GM23338 (cell line): Measurements from ENCODE around the gene CHAF1B. TPM values are rescaled to one million over a fixed set of nuclear protein-coding genes. Genes with fewer than 3 reads are reported as not detected.

Experiments used
- ATAC-seq: fragments of 200-7000 bp; cut with Tn5 transposase; 3 replicates; pipeline ENCODE4 v1.9.1; 2020
- DNase-seq: peaks from one replicate; pipeline ENCODE4 v3.0.0-alpha.2; 2015; ENCODE audit warnings: low spot score
- H2AFZ ChIP-seq: fragments of 200-600 bp; sonication (generic); 2 replicates; pipeline ENCODE4 v1.8.0; 2016; ENCODE audit warnings: antibody characterized with exemption, mild to moderate bottlenecking, moderate library complexity
- H3F3A ChIP-seq: fragments of 200-600 bp; sonication (generic); replicated peaks from 2 replicates; pipeline ENCODE4 v1.8.0; 2017; ENCODE audit warnings: antibody characterized with exemption, mixed run types, low read depth
- H3K27ac ChIP-seq: fragments of 200-600 bp; sonication (generic); 2 replicates; pipeline ENCODE4 v1.6.1; 2016; ENCODE audit warnings: low read depth
- H3K27me3 ChIP-seq: fragments of 200-600 bp; sonication (generic); 2 replicates; pipeline ENCODE4 v1.8.0; 2016; ENCODE audit warnings: mild to moderate bottlenecking, mixed run types, moderate library complexity; ENCODE audit not compliant: insufficient read depth
- H3K36me3 ChIP-seq: fragments of 200-600 bp; sonication (generic); 2 replicates; pipeline ENCODE4 v1.8.0; 2016; ENCODE audit warnings: mild to moderate bottlenecking; ENCODE audit not compliant: insufficient read depth
- H3K4me1 ChIP-seq: fragments of 200-600 bp; sonication (generic); 2 replicates; pipeline ENCODE4 v1.8.0; 2016; ENCODE audit warnings: mild to moderate bottlenecking, moderate library complexity; ENCODE audit not compliant: insufficient read depth
- H3K4me2 ChIP-seq: fragments of 200-600 bp; sonication (generic); 2 replicates; pipeline ENCODE4 v1.7.1; 2017; ENCODE audit warnings: mixed run types
- H3K4me3 ChIP-seq: fragments of 200-600 bp; sonication (generic); 2 replicates; pipeline ENCODE4 v1.6.1; 2016; ENCODE audit warnings: mixed run types
- H3K79me2 ChIP-seq: fragments of 200-600 bp; sonication (generic); replicated peaks from 2 replicates; pipeline ENCODE4 v1.8.0; 2017; ENCODE audit warnings: mild to moderate bottlenecking; ENCODE audit not compliant: insufficient read depth
- H3K9me2 ChIP-seq: fragments of 200-600 bp; sonication (generic); 2 replicates; pipeline ENCODE4 v1.8.0; 2017; ENCODE audit not compliant: insufficient read depth
- H4K20me1 ChIP-seq: fragments of 200-600 bp; sonication (generic); replicated peaks from 2 replicates; pipeline ENCODE4 v1.8.0; 2017; ENCODE audit warnings: mild to moderate bottlenecking; ENCODE audit not compliant: insufficient read depth
- H3K27ac Mint-ChIP-seq: 2 replicates; pipeline ENCODE4 v1.8.0; 2020; ENCODE audit warnings: inconsistent platforms, mild to moderate bottlenecking, moderate library complexity, mixed read lengths
- H3K27me3 Mint-ChIP-seq: 3 replicates; pipeline ENCODE4 v1.8.0; 2022; ENCODE audit warnings: low read depth, mild to moderate bottlenecking, moderate library complexity, mixed read lengths, inconsistent platforms; ENCODE audit not compliant: insufficient read depth, poor library complexity
- H3K36me3 Mint-ChIP-seq: 3 replicates; pipeline ENCODE4 v1.8.0; 2021; ENCODE audit warnings: low read depth, mild to moderate bottlenecking, inconsistent platforms, moderate library complexity, mixed read lengths
- H3K4me1 Mint-ChIP-seq: 3 replicates; pipeline ENCODE4 v1.8.0; 2020; ENCODE audit warnings: mild to moderate bottlenecking, inconsistent platforms, mixed read lengths
- H3K4me3 Mint-ChIP-seq: 3 replicates; pipeline ENCODE4 v1.8.0; 2021; ENCODE audit warnings: moderate library complexity, mild to moderate bottlenecking, inconsistent platforms, mixed read lengths
- H3K9me3 Mint-ChIP-seq: 3 replicates; pipeline ENCODE4 v1.8.0; 2020; ENCODE audit warnings: moderate library complexity, mild to moderate bottlenecking, inconsistent platforms, mixed read lengths
- CREB1 ChIP-seq: fragments of 250-450 bp; sonication (Bioruptor Pico); IDR thresholded peaks from 2 replicates; pipeline ENCODE4 v1.5.0; 2020; ENCODE audit warnings: low read depth, mild to moderate bottlenecking, moderate library complexity
- CTCF ChIP-seq, 2 experiments: fragments of 200-600 bp in 1 of 2; sonication (generic) in 1 of 2; conservative IDR thresholded peaks; 2 replicates each; pipeline versions ENCODE4 v1.5.1 to v1.6.1; 2016 to 2017; ENCODE audit warnings: antibody characterized with exemption in 2 of 2, low read depth in 2 of 2, mild to moderate bottlenecking in 2 of 2, moderate library complexity in 1 of 2
- ETS1 ChIP-seq: IDR thresholded peaks from 2 replicates; pipeline ENCODE4 v1.6.1; 2016; ENCODE audit warnings: antibody characterized with exemption
- EZH2phosphoT487 ChIP-seq: fragments of 200-600 bp; sonication (generic); IDR thresholded peaks from one replicate; pipeline ENCODE4 v1.8.1; 2018; ENCODE audit warnings: antibody characterized with exemption; ENCODE audit not compliant: unreplicated experiment
- POLR2AphosphoS5 ChIP-seq: IDR thresholded peaks from 2 replicates; pipeline ENCODE4 v1.6.1; 2016; ENCODE audit warnings: antibody characterized with exemption, low read depth
- REST ChIP-seq: IDR thresholded peaks from one replicate; pipeline ENCODE4 v1.6.1; 2018; ENCODE audit warnings: antibody characterized with exemption; ENCODE audit not compliant: unreplicated experiment
- ZNF114 ChIP-seq: fragments of 250-450 bp; sonication (Bioruptor Pico); IDR thresholded peaks from 2 replicates; pipeline ENCODE4 v1.5.0; 2020; ENCODE audit warnings: mild to moderate bottlenecking, moderate library complexity
- ZNF331 ChIP-seq: fragments of 250-450 bp; sonication (Bioruptor Pico); IDR thresholded peaks from 2 replicates; pipeline ENCODE4 v1.5.0; 2020; ENCODE audit warnings: low read depth, mild to moderate bottlenecking, moderate library complexity
- polyA plus RNA-seq: library from polyadenylated mRNA; unstranded; fragments of >200 nt; fragmentation: Nextera tagmentation; extraction: Ambion mirVana; gene quantifications from 2 replicates; pipeline ENCODE4 v1.2.1, GENCODE V29; 2016
- total RNA-seq: library from RNA; depleted of rRNA; stranded (reverse); fragments of >200 nt; shearing (Covaris generic); gene quantifications from 2 replicates; pipeline ENCODE4 v1.2.3, GENCODE V29; 2014

CHAF1B gene
- total and polyA plus RNA-seq, 2 experiments from 2014 or later: 7.9 to 13.1 TPM

GRCh38 chr21:36461277-36461917 lies 76.2 kb downstream of the CHAF1B start:
- Histone ChIP-seq H4K20me1 (no peaks in the 10 kb centered on the region), H3K27ac (no peak overlapping the region), H3K4me1 (no peaks in the 10 kb centered on the region), H3K27me3 (no peaks in the 10 kb centered on the region), H3K79me2 (no peaks in the 10 kb centered on the region), H3K36me3 (no peaks in the 10 kb centered on the region), H3F3A (no peaks in the 10 kb centered on the region), H3K4me3 (no peak overlapping the region), H2AFZ (no peak overlapping the region), H3K9me2 (no peaks in the 10 kb centered on the region), H3K4me2 (no peak overlapping the region)
- Mint-ChIP-seq H3K9me3 (no peaks in the 10 kb centered on the region), H3K27ac (no peak overlapping the region), H3K27me3 (peaks cover 2% of the 10 kb centered on the region), H3K4me1 (peaks cover 21% of the 10 kb centered on the region), H3K4me3 (no peak overlapping the region), H3K36me3 (no peaks in the 10 kb centered on the region)
- no peak for ATAC-seq
- TF ChIP-seq CREB1 (CRISPR knock-in tag) (no peak), ZNF114 (CRISPR knock-in tag) (no peak), REST (no peak), ZNF331 (no peak), EZH2phosphoT487 (no peak), ETS1 (no peak)
- no peak for DNase-seq

GRCh38 chr21:36461918-36462486 lies 76.8 kb downstream of the CHAF1B start:
- Mint-ChIP-seq H3K4me1 (peaks cover 21% of the 10 kb centered on the region), H3K27ac (no peak overlapping the region), H3K36me3 (no peaks in the 10 kb centered on the region), H3K4me3 (no peak overlapping the region), H3K27me3 (peaks cover 2% of the 10 kb centered on the region), H3K9me3 (no peaks in the 10 kb centered on the region)
- Histone ChIP-seq H3F3A (no peaks in the 10 kb centered on the region), H3K27me3 (no peaks in the 10 kb centered on the region), H3K79me2 (no peaks in the 10 kb centered on the region), H4K20me1 (no peaks in the 10 kb centered on the region), H3K27ac (no peak overlapping the region), H2AFZ (0 out of 2 replicates have a peak overlapping the region, but pooled peaks have one; percentile 23), H3K4me1 (no peaks in the 10 kb centered on the region), H3K4me3 (no peak overlapping the region), H3K36me3 (no peaks in the 10 kb centered on the region), H3K4me2 (no peak overlapping the region), H3K9me2 (no peaks in the 10 kb centered on the region)
- DNase-seq (peak; percentile 33), ATAC-seq (no peak; the same call in 2 of the 3 replicates)
- TF ChIP-seq POLR2AphosphoS5 (no peak), CTCF (conservative IDR thresholded peaks at IDR 0.05; ENCODE audit: low read depth in 2 of 2) (no peak), ETS1 (no peak)
